Measurements from ENCODE around the gene GANAB. TPM values are rescaled to one million over a fixed set of nuclear protein-coding genes. Genes with fewer than 3 reads are reported as not detected.
A peak's percentile ranks its signal among the peaks of the same experiment; 100 is the strongest.

GANAB gene
- total RNA-seq, 2 donors from 2014 or later, result 214 to 270 TPM

DNA sequence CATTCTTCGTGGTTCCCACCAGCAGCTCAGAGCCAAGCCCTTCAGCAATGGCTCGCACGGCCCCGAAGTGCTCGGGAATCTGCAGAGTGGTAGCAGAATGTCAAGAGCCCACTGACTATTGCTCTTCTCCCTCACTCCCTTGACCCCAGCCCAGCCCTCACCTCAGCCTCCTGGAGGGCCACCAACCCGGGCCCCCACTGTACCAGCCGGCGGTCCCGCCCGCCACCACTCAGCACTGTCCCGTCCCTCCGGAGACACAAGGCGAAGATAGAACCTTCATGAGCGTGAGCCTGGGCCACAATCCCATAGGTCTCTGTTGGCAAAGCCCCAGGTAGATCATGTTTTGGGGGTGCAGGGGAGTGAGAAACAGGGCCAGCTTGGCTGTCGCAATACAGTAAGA lies 40.5 kb downstream of the GANAB start:
- intact Hi-C loops (cut with DNase I, micrococcal nuclease), result no loop called here
- ATAC-seq, result no peak
- DNase-seq, result no peak

DNA sequence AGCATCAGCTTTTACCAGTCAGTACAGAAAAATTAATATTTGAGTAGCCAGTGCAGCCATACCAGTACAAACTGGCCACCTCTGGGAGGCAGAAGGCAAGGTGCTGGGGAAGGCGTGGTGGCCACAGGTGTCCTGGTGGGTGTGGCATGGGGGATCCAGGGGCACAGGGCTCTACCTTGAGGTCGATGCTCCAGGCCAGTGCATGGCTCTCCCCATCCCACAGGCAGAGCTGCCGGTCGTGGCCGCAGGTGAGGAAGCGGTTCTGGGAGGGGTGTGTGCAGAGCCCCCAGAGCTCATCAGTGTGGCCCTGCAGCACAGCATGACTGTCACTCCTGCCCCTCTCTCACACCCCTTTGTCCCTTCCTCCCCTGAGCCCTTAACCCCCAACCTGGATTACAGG lies 40.9 kb downstream of the GANAB start:
- DNase-seq, result no peak
- no peak for ATAC-seq
- intact Hi-C loops (cut with DNase I, micrococcal nuclease), result no loop called here

DNA sequence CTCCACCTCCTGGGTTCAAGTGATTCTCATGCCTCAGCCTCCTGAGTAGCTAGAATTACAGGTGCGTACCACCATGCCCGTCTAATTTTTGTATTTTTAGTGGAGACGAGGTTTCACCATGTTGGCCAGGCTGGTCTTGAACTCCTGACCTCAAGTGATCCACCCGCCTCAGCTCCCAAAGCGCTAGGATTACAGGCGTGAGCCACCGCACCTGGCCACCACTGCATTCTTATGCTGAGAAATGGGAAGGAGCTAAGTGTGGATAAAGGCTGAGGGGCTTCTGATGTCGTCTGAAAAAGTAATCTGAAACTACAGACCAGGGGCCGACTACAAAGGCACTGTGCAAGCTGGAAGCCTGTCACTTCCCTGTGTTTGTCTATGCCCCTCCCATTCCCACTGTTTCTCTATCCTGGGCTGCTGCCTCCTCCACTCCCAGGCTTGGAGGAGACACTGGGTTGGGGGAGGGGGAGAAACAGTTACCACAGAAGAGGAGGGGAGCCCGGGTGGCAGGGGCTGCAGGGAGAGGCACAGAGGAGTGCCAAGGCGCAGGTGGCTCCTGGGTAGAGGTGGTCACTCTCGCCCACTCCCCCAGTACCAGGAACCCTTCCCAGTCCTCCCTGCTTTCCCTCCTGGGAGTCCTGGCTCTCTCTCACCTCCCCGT lies 41.8 kb downstream of the GANAB start:
- intact Hi-C loops (cut with DNase I, micrococcal nuclease), result no loop called here
- DNase-seq (no peak), ATAC-seq (no peak)

DNA sequence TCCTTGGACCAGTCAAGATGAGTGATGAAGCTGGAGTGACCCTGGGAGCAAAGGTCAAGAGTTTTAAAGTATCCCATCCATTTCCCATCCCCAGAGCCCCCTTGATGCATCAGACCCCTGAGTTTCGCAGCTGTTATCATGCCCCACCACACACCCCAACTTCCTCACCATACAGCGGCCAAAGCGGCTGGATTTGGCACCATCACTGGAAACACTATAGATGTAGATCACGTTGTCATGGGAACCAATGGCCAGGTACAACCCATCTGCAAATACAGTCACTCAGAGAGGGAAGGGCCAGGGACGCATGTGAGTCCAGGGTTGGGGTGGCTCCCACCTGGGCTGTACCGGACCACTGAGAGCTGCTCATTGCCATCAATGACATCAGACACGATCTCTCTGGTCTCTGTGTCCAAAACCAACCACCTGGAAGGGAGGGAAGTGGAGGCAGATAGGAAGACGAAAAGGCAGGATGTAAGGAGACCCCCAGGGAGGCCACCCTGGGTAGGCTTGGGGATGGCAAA lies 42.6 kb downstream of the GANAB start:
- ATAC-seq, result no peak
- intact Hi-C loops (cut with DNase I, micrococcal nuclease), result no loop called here
- DNase-seq, result no peak

DNA sequence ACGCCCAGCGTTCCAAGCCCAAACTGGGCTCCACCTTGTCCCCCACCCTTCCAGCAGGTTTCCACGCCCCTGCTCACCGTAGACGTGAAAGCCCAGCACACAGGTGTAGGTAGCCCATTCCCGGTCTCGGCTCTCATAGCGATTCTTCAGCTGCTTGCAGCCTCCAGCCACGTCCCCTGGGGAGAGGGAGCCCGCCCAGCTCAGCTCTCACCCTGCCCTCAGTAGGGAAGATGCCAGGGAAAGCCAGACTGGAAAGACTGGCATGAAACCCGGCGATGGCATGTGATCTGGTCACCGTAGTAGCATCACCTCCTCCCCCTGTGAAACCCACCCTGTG lies 43.4 kb downstream of the GANAB start:
- DNase-seq (no peak), ATAC-seq (no peak)
- intact Hi-C loops (cut with DNase I, micrococcal nuclease), result no loop called here

DNA sequence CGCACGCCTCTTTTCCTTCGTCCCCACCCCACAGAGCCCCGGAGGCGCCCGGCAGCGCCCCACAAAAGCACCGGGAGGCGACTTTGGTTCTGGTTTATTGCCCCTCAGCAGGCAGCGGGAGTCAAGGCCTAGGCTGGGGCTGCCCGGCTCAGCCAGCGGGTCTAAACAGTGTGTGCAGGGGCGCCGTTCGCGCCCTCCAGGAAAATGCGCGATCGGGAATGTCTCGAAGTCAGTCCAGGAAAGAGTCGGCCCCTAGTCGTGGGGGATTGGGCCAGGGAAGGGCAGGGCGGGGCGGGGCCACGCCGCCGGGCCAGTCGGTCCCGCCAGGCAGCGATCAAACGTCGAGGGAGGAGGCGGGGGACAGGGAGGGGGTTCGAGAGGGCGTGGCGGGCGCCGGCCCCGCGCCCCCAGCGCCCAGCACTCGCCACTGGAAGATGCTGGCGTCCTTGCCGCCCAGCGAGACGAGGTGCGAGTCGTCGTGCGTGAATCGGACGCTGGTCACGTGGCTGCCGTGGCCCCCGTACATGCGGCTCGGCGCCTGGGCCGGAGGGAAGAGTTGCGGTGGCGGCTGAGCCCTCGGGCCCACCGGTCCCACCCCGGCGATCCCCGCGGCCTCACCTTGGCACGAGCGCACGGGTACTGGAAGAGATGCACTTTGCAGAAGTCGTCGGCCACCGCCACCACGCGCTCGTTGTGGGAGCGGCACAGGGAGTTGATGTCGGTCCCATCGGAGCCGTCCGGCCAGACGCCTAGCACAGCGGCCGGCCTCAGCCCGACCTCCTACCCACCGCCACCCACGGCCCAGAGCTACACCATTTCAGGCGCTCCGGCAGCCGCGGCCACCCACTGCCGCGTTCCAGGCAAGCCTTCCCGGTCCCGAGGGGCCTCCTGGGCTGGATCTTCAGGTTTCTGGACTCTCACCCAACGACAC lies 44.0 kb downstream of the GANAB start:
- intact Hi-C loops (cut with DNase I, micrococcal nuclease), result no loop called here
- ATAC-seq, result peak; percentile 51
- peak; percentile 71 to 77 for DNase-seq

DNA sequence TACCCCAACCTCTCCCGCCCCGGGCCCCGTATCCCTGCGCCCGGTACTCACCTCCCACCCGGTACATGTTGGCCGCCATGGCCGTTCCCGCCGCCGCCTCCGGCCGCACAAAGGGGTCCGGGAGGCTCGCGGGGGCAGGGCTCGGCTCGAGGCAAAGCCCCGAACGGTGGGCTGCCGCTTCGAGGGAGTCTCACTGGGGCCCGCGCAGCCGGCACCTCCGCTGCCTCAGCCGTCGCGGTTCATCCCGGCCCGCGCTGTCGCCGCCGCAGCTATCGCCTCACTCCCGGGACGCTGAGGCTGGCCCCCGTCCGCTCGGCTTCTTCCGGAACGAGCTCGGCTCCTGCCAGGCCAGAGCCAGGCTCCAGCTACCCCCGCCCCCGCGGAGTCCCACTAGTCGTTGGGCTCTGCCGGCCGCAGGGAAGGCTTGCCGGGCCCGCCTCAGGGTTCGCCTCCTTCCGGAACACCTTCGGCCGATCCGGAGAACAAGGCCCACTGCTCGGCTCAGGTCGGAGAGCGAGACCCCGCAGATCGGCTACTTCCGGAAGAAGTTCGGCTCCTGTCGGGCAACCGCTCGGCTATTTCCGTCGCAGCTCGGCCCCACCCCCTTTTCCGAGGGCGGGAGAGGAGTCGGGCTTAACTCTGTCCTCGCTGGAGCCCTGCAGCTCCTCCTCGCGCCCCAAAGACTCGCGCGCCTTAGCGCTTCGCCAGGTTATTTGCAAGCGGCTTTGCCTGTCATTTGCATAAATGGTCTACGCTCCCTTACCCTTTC lies 44.9 kb downstream of the GANAB start, which contains the start of gene MTA2:
MTA2 (minus strand) TSS at position 494 of the 769 bp plus-strand sequence; CDS start at position 79, 415 bp downstream.
- intact Hi-C loops (cut with DNase I, micrococcal nuclease), result no loop called here
- DNase-seq (peak; percentile 97 to 98), ATAC-seq (peak; percentile 82)

DNA sequence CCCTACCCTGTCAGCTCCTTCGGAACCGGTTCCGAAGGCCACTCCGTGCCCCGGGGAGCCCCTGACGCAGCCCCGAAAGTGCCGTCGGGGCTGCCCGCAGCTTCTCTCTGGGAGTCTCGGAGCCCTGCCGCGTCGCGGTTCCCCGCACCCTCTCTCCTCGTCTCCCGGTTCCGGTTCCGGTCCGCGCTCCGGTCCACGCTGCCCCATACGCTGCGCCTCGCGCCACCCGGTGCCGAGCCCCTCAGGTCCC lies 45.4 kb downstream of the GANAB start:
- ATAC-seq, result peak; percentile 15
- no peak for DNase-seq
- intact Hi-C loops (cut with DNase I, micrococcal nuclease), result no loop called here

DNA sequence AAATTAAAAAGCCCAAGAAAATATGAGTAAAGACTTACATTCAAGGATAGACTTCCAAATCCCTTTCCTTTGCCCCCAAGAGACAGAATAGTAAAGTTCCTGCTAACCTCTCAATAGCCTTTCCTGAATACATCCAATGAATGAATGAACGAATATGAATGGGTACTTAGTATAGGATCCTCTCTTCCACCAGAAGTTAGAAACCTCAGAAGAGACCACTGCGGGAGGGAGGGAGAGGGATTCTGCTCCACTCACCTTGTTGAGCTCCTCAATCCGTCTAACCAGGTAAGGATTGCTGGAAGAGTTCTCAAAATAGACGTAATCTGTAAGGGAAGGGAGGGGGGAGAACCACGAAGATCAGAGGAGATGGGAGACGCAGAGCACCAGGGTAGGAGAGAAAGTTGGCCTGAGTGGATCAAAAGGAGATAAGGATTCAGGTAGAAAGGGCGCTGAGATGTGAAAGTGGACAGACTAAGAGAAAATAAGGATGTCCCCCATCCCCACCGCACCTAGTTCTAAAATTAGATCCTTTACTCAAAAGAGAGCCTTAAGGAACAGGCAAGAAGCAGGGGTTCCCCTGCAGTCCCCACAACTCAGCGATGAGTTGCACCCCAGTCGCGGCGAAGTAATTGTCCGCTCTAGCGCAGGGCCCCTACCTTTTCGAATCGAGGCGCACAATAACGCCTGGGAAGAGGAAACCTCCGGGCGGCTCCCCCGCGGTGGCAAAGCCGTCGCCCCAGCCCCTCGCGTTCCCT lies 45.9 kb downstream of the GANAB start:
- ATAC-seq, result no peak
- DNase-seq, result peak in 1 of 2 donors; percentile 42
- intact Hi-C loops (cut with DNase I, micrococcal nuclease), result no loop called here

DNA sequence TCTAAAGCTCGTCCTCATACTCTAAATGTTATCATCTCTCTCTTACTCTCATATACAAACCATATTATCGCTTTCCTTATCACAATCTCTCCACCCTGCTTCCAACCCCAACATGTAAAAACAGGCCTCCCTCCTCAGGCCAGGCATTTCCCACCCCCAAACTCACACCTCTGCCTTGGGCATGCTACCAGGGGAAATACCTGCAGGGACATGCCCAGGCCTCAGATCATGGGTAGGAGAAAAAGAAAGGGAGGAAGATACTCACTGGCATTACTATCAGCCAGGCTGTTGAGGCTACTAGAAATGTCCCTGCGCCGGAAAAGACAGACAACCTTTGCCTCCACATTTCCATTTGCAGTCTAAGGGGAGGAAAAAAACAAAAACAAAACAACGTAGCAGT lies 46.5 kb downstream of the GANAB start:
- intact Hi-C loops (cut with DNase I, micrococcal nuclease), result loop anchor here in 1 of 2 donors (10.0 kb wide), 1 partner anchor 95 kb away; no protein-coding TSS in a partner anchor
- DNase-seq (no peak), ATAC-seq (no peak)

DNA sequence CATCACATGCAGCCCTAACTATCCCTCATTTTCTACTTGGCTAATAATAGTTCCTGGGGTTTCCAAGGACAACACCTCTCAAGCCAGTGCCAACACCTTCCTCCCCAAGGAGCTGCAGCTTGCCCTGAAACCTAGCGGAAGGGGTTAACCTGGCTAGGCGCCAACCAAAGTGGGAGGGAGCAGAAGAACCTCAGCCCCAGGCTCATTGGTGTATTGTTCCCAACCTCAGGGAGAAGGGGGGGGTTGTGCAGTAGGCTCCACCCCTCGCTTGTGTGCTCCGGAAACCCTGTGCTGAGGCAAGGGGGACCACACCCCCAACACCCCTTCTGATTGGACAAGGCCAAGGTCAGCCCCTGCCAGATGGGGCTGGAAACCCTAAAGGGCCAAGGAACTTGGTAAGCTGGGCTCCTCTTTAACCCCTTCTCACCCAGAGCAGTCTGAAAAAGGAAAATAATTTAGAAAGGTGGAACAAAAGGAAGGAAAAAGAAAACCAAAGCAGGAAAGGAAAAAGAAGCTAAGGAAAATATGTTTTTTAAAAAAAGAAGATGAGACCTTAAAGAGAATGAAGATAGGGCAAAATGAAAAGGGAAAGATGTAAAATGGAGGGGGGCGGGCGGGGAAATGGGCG lies 47.2 kb downstream of the GANAB start:
- peak; percentile 55 for ATAC-seq
- intact Hi-C loops (cut with DNase I, micrococcal nuclease), result loop anchor here in 1 of 2 donors (10.0 kb wide), 1 partner anchor 96 kb away; no protein-coding TSS in a partner anchor
- peak; percentile 94 to 98 for DNase-seq

DNA sequence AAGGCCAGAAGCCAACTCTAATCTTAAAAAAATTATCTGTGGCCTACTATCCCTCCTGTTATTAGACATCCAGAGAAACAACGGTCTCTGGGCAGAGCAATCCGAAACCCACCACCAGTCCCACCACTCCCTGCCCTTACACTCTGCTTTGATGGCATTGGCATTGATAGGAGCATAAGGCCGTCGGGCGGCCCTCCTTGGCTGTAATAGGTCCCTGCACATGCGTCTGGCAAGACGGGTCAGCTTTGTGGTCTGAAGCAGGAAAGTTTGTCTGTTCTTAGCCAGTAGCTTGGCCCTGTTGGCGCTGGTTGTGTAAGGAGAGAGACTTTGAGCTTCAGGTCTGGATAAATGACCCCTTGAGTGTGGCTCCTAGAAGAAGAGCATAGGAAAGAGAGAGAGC lies 51.3 kb downstream of the GANAB start:
- intact Hi-C loops (cut with DNase I, micrococcal nuclease), result loop anchor here in 1 of 2 donors (10.0 kb wide), 1 partner anchor 100 kb away; no protein-coding TSS in a partner anchor
- ATAC-seq, result no peak
- DNase-seq, result no peak

DNA sequence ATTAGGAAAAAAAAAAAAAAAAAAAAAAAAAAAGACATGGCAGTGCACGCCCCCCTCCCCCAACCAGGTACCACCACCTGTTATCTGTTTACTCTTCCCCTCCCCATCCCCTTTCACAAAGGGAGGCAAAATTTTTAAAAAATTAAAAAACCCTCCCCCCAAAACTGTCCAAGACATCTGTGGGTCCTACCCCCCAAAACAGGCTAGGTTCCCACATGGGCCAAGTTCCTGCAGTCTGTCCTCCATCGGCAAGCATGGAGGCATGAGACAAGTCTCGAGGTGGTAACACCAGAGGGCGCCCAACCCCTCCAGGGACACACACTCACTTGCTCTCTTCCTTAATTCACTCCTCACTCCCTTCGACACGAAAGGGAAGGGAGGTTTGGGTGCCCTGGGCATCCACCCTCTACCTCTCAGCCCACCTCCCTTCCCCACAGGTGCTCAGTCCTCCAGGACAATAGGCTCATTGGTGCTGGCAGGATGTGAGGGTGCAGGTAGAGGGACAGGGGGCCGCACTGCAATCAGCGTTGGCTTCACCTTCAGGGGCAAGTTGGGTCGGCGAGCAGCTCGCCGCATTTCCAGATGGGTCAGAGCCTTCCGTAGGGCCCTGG lies 52.9 kb downstream of the GANAB start:
- peak; percentile 43 for ATAC-seq
- DNase-seq, result peak; percentile 82 to 92
- intact Hi-C loops (cut with DNase I, micrococcal nuclease), result loop anchor here in 1 of 2 donors (10.0 kb wide), 1 partner anchor 101 kb away; no protein-coding TSS in a partner anchor

DNA sequence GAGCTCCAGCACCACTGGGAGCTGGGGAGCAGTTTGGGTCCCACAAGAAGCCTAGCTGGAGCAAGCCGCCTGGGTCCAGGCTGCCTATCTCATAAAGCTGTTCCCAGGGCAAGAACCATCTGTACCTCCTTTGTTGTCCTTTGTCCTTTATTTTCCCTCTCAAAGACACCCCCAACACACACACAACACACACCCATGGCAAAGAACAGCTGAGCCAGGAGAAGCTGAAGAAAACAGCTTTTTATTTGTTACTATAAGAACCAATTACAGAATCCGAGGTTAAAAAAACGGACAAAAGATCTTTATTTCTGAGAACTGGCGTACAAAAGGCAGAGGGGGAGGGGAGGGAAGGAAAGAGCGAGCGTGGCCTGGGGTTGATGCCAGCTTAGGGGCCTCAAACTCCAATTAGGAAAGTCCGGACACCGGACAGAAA lies 53.4 kb downstream of the GANAB start:
- DNase-seq, result no peak
- ATAC-seq, result no peak

DNA sequence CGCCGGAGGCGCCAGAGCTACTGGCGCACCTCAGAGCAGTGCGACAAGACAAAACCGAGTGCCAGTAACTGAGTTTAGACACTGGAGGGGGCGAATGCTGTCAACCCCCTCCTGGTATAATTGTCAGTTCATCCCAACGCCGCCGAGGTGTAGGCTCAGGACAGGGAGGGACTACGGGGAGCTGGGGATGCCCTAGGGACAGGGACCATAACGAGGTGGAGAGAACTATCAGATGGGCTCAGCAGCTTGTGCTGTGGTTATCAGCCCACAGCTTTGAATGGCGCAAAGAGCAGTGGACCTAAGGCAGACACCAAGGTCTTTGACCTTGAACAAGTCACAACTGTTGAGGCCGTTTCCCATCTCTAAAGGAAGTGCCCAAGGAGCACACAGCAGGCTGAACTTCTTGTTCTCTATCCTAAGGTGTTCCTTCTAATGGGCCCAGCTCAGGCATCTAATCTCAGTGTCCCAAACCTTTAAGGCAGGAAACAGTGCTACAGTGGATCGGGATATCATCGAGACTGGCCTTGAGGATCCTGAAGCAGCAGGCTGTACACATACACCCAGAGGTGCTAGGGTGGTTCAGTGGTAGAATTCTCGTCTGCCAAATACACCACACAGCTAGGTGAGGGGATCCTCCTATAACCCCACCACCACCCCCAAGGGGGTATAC lies 54.1 kb downstream of the GANAB start:
- intact Hi-C loops (cut with DNase I, micrococcal nuclease), result loop anchor here in 1 of 2 donors (10.0 kb wide), 1 partner anchor 103 kb away; no protein-coding TSS in a partner anchor
- DNase-seq, result no peak
- ATAC-seq, result peak; percentile 10

More for the DNA sequence above, 53.4 kb downstream of the GANAB start:
- intact Hi-C loops (cut with DNase I, micrococcal nuclease), result loop anchor here in 1 of 2 donors (10.0 kb wide), 1 partner anchor 102 kb away; no protein-coding TSS in a partner anchor

DNA sequence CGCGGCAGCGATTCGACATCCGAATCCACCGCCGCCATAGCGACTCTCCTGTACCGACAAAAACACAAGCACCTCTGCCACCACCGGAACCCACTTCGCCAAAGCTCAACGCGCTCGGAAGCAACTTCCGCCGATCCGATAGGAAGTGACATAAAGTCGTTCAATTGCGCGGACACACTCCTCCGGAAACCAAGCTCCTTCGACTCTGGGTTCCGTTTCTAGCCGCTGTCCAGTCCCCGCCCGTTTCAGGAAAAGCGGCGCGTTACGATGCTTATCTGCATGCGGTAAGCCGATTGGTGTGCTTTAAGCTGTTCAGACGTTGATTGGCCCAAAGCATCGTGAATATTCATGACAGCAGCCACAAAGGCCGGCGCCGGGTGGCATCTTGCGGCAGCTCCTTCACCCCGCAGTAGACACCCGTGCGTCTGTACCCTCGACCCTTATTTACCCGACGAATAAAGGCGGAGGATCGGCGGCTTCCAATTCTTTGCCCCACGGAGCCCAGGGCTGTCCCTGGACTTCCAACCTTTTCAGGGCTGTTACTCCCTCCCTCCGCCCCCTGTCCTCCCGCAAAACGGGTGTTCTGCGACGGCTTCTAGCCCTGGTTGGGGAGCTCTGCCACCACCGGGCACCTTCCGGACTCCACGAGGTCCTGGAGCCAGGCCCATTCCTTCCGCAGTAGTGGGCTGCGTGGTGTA lies 54.8 kb downstream of the GANAB start, which contains the start of gene TUT1:
TUT1 (minus strand) TSS at position 76 of the 698 bp plus-strand sequence; CDS start at position 38, 38 bp downstream.
- DNase-seq (peak; percentile 95 to 98), ATAC-seq (peak; percentile 86)
- intact Hi-C loops (cut with DNase I, micrococcal nuclease), result loop anchor here in 1 of 2 donors (10.0 kb wide), 1 partner anchor 103 kb away; no protein-coding TSS in a partner anchor
